Islet precursor cell (in vitro differentiated cells): Measurements from ENCODE around the gene FCF1.

ENCODE experiments used
- DNase-seq: peaks from one replicate; pipeline ENCODE4 v3.0.0-alpha.2; 2018

FCF1 gene

GRCh38 chr14:74771399-74771798 is 58.5 kb downstream of the FCF1 start:
- no peak for DNase-seq

DNA sequence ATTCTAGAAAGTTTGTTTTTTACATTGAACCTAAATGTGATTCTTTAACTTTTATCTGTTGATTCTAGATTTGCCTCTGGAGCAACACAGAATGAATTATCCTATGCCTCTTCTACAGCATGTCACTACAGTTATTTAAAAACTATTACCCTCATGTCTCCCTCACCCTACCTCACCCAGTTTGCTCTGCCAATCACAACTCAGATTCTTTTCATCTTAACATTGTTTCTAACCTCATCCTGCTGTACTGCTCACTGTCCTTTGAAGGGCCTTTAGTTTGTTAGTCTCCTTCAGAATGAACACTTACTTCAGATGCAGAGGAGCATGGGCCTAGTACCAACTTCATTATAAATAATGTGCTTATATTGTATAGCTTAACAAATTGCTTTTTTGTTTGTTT is 71.7 kb downstream of the FCF1 start:
- DNase-seq: no peak

- DNase-seq: no peak
Observed at GRCh38 chr14:74785056-74785613, 72.2 kb downstream of the FCF1 start.

DNA sequence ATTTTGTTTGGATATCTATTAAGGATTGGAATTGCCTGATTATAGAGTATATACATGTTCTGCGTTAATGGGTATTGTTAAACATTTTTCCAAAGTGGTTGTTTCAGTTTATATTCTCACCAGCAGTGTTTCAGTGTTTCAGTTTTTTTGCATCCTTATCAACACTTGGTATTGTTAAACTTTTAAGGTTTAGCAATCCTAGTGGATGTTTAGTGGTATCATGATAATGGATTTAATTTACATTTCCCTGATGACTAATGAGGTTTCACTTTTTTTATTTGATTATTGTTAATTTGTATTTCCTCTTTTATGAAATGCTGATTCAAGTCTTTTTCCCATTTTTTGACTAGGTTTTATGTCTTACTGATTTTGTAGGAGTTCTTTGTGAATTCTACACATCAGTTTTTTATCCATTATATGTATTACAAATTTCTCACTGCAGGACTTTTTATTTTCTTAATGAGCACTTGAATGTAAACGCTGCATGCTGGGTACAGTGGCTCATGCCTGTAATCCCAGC is 73.9 kb downstream of the FCF1 start:
- DNase-seq: no peak
